SH-SY5Y (cell line): ENCODE data around the gene SGO1.

ENCODE experiments used
- GATA2 ChIP-seq: IDR thresholded peaks from 2 replicates; pipeline ENCODE4 v1.6.1; 2011; ENCODE audit warnings: mild to moderate bottlenecking, low read depth, low read length
- GATA3 ChIP-seq: IDR thresholded peaks from 2 replicates; pipeline ENCODE4 v1.6.1; 2011; ENCODE audit warnings: low read depth, mild to moderate bottlenecking, low read length, moderate library complexity

DNA sequence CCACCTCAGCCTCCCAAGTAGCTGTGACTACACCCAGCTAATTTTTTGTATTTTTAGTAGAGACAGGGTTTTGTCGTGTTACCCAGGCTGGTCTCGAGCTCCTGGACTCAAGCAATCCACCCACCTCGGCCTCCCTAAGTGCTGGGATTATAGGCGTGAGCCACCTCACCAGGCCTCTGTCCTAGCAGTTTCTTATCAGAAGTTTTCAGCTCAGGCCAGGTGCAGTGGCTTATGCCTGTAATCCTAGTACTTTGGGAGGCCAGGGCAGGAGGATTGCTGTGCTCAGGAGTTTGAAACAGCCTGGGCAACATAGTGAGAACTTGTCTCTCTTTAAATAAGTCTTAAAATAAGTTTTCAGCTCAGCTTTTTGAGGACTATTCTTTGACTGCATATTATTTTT, 48.4 kb downstream of the SGO1 start:
- no peak for TF ChIP-seq GATA2
- TF ChIP-seq GATA3: no peak
